ENCODE data around the gene ATP6AP1.

- TF ChIP-seq, protein P1, sequence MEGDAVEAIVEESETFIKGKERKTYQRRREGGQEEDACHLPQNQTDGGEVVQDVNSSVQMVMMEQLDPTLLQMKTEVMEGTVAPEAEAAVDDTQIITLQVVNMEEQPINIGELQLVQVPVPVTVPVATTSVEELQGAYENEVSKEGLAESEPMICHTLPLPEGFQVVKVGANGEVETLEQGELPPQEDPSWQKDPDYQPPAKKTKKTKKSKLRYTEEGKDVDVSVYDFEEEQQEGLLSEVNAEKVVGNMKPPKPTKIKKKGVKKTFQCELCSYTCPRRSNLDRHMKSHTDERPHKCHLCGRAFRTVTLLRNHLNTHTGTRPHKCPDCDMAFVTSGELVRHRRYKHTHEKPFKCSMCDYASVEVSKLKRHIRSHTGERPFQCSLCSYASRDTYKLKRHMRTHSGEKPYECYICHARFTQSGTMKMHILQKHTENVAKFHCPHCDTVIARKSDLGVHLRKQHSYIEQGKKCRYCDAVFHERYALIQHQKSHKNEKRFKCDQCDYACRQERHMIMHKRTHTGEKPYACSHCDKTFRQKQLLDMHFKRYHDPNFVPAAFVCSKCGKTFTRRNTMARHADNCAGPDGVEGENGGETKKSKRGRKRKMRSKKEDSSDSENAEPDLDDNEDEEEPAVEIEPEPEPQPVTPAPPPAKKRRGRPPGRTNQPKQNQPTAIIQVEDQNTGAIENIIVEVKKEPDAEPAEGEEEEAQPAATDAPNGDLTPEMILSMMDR (optimal IDR thresholded peaks at IDR 0.05 in 1 of 3, IDR thresholded peaks at IDR 0.05 in 1 of 3, conservative IDR thresholded peaks at IDR 0.05 in 1 of 3; ENCODE audit: extremely low read depth in 1 of 3, insufficient read depth in 2 of 3, low read length in 3 of 3): no peak
- TF ChIP-seq EZH2 (IDR thresholded peaks at IDR 0.05; ENCODE audit: low read length): no peak
Observed at GRCh38 chrX:154449618-154450017, 21.1 kb downstream of the ATP6AP1 start.

All from keratinocyte (primary cell).